GM23338 (cell line): ENCODE data around the gene ERRFI1.

Source experiments
- EZH2 ChIP-seq: fragments of 200-600 bp; sonication (generic); IDR thresholded peaks from one replicate; pipeline ENCODE4 v1.8.0; 2017; ENCODE audit warnings: antibody characterized with exemption, mild to moderate bottlenecking, low read depth; ENCODE audit not compliant: unreplicated experiment
- TF ChIP-seq, protein P1 (sequence below), 2 experiments: fragments of 200-600 bp in 1 of 2; sonication (generic) in 1 of 2; conservative IDR thresholded peaks; 2 replicates each; pipeline versions ENCODE4 v1.5.1 to v1.6.1; 2016 to 2017; ENCODE audit warnings: antibody characterized with exemption in 2 of 2, low read depth in 2 of 2, mild to moderate bottlenecking in 2 of 2, moderate library complexity in 1 of 2
- TF ChIP-seq, protein P2 (sequence below): IDR thresholded peaks from one replicate; pipeline ENCODE4 v1.6.1; 2018; ENCODE audit warnings: antibody characterized with exemption; ENCODE audit not compliant: unreplicated experiment

DNA sequence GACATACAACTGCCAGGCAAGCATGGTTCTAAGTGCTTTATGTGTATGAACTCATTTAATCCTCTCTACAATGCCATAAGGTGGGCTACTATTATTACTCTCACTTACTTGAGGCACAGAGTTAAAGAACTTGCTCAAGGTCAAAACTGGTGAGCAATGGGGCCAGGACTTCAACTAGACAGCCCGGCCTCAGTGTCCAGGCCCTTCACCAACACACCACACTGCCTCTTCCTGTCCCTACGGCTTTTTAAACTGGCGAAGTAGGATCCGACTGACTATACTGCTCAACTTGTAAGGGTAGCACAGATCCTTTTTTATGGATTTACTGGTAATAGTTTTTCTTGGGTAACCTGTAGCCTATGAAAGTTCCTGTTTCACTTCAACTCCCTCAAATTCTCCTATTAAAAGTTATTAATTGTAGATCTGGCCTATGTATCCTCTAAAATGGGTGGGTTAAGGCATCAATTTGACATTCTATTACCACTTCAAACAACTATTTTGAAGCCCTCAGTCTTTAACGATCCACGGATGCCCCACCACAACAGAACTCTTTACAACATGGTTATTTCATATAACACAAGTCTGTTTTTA lies 4.3 kb downstream of the ERRFI1 start:
- TF ChIP-seq, protein P1, sequence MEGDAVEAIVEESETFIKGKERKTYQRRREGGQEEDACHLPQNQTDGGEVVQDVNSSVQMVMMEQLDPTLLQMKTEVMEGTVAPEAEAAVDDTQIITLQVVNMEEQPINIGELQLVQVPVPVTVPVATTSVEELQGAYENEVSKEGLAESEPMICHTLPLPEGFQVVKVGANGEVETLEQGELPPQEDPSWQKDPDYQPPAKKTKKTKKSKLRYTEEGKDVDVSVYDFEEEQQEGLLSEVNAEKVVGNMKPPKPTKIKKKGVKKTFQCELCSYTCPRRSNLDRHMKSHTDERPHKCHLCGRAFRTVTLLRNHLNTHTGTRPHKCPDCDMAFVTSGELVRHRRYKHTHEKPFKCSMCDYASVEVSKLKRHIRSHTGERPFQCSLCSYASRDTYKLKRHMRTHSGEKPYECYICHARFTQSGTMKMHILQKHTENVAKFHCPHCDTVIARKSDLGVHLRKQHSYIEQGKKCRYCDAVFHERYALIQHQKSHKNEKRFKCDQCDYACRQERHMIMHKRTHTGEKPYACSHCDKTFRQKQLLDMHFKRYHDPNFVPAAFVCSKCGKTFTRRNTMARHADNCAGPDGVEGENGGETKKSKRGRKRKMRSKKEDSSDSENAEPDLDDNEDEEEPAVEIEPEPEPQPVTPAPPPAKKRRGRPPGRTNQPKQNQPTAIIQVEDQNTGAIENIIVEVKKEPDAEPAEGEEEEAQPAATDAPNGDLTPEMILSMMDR (conservative IDR thresholded peaks at IDR 0.05; ENCODE audit: low read depth in 2 of 2) = no peak
- no peak for TF ChIP-seq EZH2
- TF ChIP-seq, protein P2, sequence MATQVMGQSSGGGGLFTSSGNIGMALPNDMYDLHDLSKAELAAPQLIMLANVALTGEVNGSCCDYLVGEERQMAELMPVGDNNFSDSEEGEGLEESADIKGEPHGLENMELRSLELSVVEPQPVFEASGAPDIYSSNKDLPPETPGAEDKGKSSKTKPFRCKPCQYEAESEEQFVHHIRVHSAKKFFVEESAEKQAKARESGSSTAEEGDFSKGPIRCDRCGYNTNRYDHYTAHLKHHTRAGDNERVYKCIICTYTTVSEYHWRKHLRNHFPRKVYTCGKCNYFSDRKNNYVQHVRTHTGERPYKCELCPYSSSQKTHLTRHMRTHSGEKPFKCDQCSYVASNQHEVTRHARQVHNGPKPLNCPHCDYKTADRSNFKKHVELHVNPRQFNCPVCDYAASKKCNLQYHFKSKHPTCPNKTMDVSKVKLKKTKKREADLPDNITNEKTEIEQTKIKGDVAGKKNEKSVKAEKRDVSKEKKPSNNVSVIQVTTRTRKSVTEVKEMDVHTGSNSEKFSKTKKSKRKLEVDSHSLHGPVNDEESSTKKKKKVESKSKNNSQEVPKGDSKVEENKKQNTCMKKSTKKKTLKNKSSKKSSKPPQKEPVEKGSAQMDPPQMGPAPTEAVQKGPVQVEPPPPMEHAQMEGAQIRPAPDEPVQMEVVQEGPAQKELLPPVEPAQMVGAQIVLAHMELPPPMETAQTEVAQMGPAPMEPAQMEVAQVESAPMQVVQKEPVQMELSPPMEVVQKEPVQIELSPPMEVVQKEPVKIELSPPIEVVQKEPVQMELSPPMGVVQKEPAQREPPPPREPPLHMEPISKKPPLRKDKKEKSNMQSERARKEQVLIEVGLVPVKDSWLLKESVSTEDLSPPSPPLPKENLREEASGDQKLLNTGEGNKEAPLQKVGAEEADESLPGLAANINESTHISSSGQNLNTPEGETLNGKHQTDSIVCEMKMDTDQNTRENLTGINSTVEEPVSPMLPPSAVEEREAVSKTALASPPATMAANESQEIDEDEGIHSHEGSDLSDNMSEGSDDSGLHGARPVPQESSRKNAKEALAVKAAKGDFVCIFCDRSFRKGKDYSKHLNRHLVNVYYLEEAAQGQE = no peak
